Measurements from ENCODE around the gene OXSM. TPM values are rescaled to one million over a fixed set of nuclear protein-coding genes. Genes with fewer than 3 reads are reported as not detected.

The OXSM gene
- polyA plus RNA-seq, 10 donors, result 9.5 to 12.8 (median 11.7) TPM

Other genes with a start within 250 kb of the OXSM start
- 100 to 1,000 TPM; 105 to 176 (median 137) TPM for gene TOP2B, start 125.2 kb upstream of the OXSM start, polyA plus RNA-seq (ENCODE audit: insufficient read length in 10 of 10)
- 10 to 100 TPM; 28.4 to 41.3 (median 35.5) TPM for gene NGLY1, start 6.6 kb upstream of the OXSM start, polyA plus RNA-seq (ENCODE audit: insufficient read length in 10 of 10)

Data from muscle of back (tissue), 10 donors.